ENCODE data around the gene FAHD1. TPM values are rescaled to one million over a fixed set of nuclear protein-coding genes. Genes with fewer than 3 reads are reported as not detected.

The FAHD1 gene
- total and polyA plus RNA-seq, 9 of the 15 experiments (the other 6 are each of a cell fraction or from before 2014, with no cell fraction given): 2.2 to 20.9 (median 10.7) TPM

GRCh38 chr16:1871974-1872635 lies 45.1 kb downstream of the FAHD1 start, which contains the start of gene MEIOB (continued):
- TF ChIP-seq ZFP91 (CRISPR knock-in tag; IDR thresholded peaks at IDR 0.05) (no peak), FOXK2 (conservative IDR thresholded peaks at IDR 0.05 in 1 of 2, IDR thresholded peaks at IDR 0.05 in 1 of 2; ENCODE audit: low read depth in 2 of 2) (peak in 1 of 2 experiments; percentile 39; a peak in 1 of 4 replicates), ZNF778 (CRISPR knock-in tag; IDR thresholded peaks at IDR 0.05) (no peak), NFYB (IDR thresholded peaks at IDR 0.05; ENCODE audit: extremely low read depth, insufficient read length) (no peak), SNIP1 (IDR thresholded peaks at IDR 0.05; ENCODE audit: low read depth) (no peak), CBFA2T2 (conservative IDR thresholded peaks at IDR 0.05) (no peak), SNAPC5 (CRISPR knock-in tag; IDR thresholded peaks at IDR 0.05) (no peak), TAF9B (IDR thresholded peaks at IDR 0.05; ENCODE audit: partially characterized antibody) (no peak), NRF1 (conservative IDR thresholded peaks at IDR 0.05 in 1 of 2, IDR thresholded peaks at IDR 0.05 in 1 of 2) (peak; percentile 75 to 78), ZNF398 (CRISPR knock-in tag; IDR thresholded peaks at IDR 0.05) (no peak), ZNF217 (CRISPR knock-in tag; IDR thresholded peaks at IDR 0.05) (no peak), MGA (IDR thresholded peaks at IDR 0.05) (peak; percentile 71), NFXL1 (CRISPR knock-in tag; IDR thresholded peaks at IDR 0.05) (no peak)

All from K562 (cell line).